HepG2 (cell line): ENCODE results near the gene ICAM3. TPM values are rescaled to one million over a fixed set of nuclear protein-coding genes. Genes with fewer than 3 reads are reported as not detected.
A peak's percentile ranks its signal among the peaks of the same experiment; 100 is the strongest.

Experiments used
- AGO2 ChIP-seq: fragments of 200-400 bp; formaldehyde crosslinking; optimal IDR thresholded peaks from 2 replicates; pipeline ENCODE3; 2017; ENCODE audit warnings: mild to moderate bottlenecking, low read depth, low read length, moderate library complexity
- DR1 ChIP-seq: sonication (generic); formaldehyde crosslinking; IDR thresholded peaks from 2 replicates; pipeline ENCODE4 v1.8.0; 2021; ENCODE audit warnings: mild to moderate bottlenecking, missing genetic modification reagents, inconsistent platforms
- HIVEP1 ChIP-seq: sonication (generic); formaldehyde crosslinking; IDR thresholded peaks from 2 replicates; pipeline ENCODE4 v1.4.0; 2020; ENCODE audit warnings: mild to moderate bottlenecking, missing genetic modification reagents
- HOXA3 ChIP-seq: sonication (generic); formaldehyde crosslinking; IDR thresholded peaks from 2 replicates; pipeline ENCODE4 v1.5.0; 2020; ENCODE audit warnings: missing genetic modification reagents
- KDM6A ChIP-seq: IDR thresholded peaks from 2 replicates; pipeline ENCODE4 v1.6.1; 2016; ENCODE audit warnings: low read depth
- NFE2L2 ChIP-seq: fragments of 150-350 bp; IDR thresholded peaks from 2 replicates; pipeline ENCODE4 v1.6.1; 2014; ENCODE audit warnings: low read length
- RCOR2 ChIP-seq: IDR thresholded peaks from 2 replicates; pipeline ENCODE4 v1.6.1; 2016; ENCODE audit warnings: missing biosample characterization, missing genetic modification reagents
- ZBTB1 ChIP-seq: sonication (generic); formaldehyde crosslinking; IDR thresholded peaks from 2 replicates; pipeline ENCODE4 v1.4.0; 2020; ENCODE audit warnings: missing genetic modification reagents, borderline replicate concordance
- ZBTB42 ChIP-seq: sonication (generic); formaldehyde crosslinking; IDR thresholded peaks from 2 replicates; pipeline ENCODE4 v1.5.0; 2020; ENCODE audit warnings: mild to moderate bottlenecking, missing genetic modification reagents
- ZIK1 ChIP-seq: sonication (generic); formaldehyde crosslinking; IDR thresholded peaks from 2 replicates; pipeline ENCODE4 v1.5.0; 2020; ENCODE audit warnings: mild to moderate bottlenecking, low read depth, missing genetic modification reagents, borderline replicate concordance
- ZNF33B ChIP-seq: sonication (generic); formaldehyde crosslinking; IDR thresholded peaks from 2 replicates; pipeline ENCODE4 v1.5.1; 2020; ENCODE audit warnings: mild to moderate bottlenecking, missing genetic modification reagents
- polyA plus RNA-seq, 8 experiments: library from polyadenylated mRNA; depleted of rRNA in 3 of 8; stranded (reverse) in 7 of 8; unstranded in 1 of 8; fragments of >200 nt; fragmentation: Illumina TruSeq in 4 of 8; extraction: Trizol in 4 of 8; gene quantifications; 2 replicates each; pipeline versions ENCODE4 v1.2.1 to v1.2.3, GENCODE V29; 2011 to 2016; ENCODE audit warnings: low read depth in 4 of 8, missing spikeins in 1 of 8, mixed read lengths in 1 of 8; ENCODE audit not compliant: insufficient read depth in 1 of 8
- total RNA-seq, 5 experiments: library from RNA; depleted of rRNA; stranded (reverse); fragments of >200 nt; fragmentation: Illumina TruSeq; extraction: Trizol; gene quantifications; 2 replicates each; pipeline ENCODE4 v1.2.3, GENCODE V29; 2016; ENCODE audit warnings: low read depth in 1 of 5
- TF ChIP-seq, protein P1 (sequence below): sonication (generic); formaldehyde crosslinking; conservative IDR thresholded peaks from 2 replicates; pipeline ENCODE4 v1.5.0; 2020; ENCODE audit warnings: missing genetic modification reagents
- TF ChIP-seq, protein P2 (sequence below): sonication (generic); formaldehyde crosslinking; IDR thresholded peaks from 2 replicates; pipeline ENCODE4 v1.5.0; 2020; ENCODE audit warnings: mild to moderate bottlenecking, missing genetic modification reagents, borderline replicate concordance
- TF ChIP-seq, protein P3 (sequence below): sonication (generic); formaldehyde crosslinking; IDR thresholded peaks from 2 replicates; pipeline ENCODE4 v1.4.0; 2020; ENCODE audit warnings: mild to moderate bottlenecking, low read depth, missing genetic modification reagents

The ICAM3 gene
- total and polyA plus RNA-seq, 2 of the 13 experiments (the other 11 are each of a cell fraction or from before 2014, with no cell fraction given) = 14.1 to 21.0 TPM

DNA sequence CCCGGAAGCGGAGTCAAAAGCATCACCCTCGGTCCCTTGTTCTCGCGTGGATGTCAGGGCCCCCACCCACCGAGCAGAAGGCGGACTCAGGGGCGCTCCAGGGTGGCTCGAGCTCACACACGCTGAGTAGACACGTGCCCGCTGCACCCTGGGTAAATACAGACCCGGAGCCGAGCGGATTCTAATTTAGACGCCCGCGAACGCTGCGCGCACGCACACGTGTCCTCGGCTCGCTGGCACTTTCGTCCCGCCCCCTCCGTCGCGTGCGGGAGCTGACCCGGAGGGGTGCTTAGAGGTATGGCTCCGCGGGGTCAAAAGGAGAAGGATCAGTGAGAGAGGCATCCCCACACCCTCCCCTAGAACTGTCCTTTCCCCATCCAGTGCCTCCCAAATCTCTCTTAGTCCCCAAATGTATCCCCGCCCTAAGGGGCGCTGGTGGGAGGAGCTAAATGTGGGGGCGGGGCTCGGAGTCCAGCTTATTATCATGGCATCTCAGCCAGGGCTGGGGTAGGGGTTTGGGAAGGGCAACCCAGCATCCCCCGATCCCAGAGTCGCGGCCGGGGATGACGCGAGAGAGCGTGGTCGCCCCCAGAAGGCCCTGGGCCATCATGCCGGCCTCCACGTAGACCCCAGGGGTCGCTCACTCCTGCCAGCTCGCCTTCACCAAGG lies 50.1 kb downstream of the ICAM3 start (continued):
- TF ChIP-seq ZIK1 (CRISPR knock-in tag) (peak; percentile 64; the same call in 1 of the 2 replicates), RCOR2 (CRISPR knock-in tag) (no peak), NFE2L2 (no peak), ZBTB42 (no peak), HOXA3 (CRISPR knock-in tag) (peak; percentile 67; the same call in 1 of the 2 replicates), KDM6A (CRISPR knock-in tag) (0 out of 2 replicates have a peak, but pooled peaks have one; percentile 26), HIVEP1 (peak; percentile 66), AGO2 (no peak), ZBTB1 (no peak), DR1 (no peak), ZNF33B (CRISPR knock-in tag) (no peak)
- TF ChIP-seq, protein P1, sequence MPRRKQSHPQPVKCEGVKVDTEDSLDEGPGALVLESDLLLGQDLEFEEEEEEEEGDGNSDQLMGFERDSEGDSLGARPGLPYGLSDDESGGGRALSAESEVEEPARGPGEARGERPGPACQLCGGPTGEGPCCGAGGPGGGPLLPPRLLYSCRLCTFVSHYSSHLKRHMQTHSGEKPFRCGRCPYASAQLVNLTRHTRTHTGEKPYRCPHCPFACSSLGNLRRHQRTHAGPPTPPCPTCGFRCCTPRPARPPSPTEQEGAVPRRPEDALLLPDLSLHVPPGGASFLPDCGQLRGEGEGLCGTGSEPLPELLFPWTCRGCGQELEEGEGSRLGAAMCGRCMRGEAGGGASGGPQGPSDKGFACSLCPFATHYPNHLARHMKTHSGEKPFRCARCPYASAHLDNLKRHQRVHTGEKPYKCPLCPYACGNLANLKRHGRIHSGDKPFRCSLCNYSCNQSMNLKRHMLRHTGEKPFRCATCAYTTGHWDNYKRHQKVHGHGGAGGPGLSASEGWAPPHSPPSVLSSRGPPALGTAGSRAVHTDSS (CRISPR knock-in tag) = no peak
- TF ChIP-seq, protein P2, sequence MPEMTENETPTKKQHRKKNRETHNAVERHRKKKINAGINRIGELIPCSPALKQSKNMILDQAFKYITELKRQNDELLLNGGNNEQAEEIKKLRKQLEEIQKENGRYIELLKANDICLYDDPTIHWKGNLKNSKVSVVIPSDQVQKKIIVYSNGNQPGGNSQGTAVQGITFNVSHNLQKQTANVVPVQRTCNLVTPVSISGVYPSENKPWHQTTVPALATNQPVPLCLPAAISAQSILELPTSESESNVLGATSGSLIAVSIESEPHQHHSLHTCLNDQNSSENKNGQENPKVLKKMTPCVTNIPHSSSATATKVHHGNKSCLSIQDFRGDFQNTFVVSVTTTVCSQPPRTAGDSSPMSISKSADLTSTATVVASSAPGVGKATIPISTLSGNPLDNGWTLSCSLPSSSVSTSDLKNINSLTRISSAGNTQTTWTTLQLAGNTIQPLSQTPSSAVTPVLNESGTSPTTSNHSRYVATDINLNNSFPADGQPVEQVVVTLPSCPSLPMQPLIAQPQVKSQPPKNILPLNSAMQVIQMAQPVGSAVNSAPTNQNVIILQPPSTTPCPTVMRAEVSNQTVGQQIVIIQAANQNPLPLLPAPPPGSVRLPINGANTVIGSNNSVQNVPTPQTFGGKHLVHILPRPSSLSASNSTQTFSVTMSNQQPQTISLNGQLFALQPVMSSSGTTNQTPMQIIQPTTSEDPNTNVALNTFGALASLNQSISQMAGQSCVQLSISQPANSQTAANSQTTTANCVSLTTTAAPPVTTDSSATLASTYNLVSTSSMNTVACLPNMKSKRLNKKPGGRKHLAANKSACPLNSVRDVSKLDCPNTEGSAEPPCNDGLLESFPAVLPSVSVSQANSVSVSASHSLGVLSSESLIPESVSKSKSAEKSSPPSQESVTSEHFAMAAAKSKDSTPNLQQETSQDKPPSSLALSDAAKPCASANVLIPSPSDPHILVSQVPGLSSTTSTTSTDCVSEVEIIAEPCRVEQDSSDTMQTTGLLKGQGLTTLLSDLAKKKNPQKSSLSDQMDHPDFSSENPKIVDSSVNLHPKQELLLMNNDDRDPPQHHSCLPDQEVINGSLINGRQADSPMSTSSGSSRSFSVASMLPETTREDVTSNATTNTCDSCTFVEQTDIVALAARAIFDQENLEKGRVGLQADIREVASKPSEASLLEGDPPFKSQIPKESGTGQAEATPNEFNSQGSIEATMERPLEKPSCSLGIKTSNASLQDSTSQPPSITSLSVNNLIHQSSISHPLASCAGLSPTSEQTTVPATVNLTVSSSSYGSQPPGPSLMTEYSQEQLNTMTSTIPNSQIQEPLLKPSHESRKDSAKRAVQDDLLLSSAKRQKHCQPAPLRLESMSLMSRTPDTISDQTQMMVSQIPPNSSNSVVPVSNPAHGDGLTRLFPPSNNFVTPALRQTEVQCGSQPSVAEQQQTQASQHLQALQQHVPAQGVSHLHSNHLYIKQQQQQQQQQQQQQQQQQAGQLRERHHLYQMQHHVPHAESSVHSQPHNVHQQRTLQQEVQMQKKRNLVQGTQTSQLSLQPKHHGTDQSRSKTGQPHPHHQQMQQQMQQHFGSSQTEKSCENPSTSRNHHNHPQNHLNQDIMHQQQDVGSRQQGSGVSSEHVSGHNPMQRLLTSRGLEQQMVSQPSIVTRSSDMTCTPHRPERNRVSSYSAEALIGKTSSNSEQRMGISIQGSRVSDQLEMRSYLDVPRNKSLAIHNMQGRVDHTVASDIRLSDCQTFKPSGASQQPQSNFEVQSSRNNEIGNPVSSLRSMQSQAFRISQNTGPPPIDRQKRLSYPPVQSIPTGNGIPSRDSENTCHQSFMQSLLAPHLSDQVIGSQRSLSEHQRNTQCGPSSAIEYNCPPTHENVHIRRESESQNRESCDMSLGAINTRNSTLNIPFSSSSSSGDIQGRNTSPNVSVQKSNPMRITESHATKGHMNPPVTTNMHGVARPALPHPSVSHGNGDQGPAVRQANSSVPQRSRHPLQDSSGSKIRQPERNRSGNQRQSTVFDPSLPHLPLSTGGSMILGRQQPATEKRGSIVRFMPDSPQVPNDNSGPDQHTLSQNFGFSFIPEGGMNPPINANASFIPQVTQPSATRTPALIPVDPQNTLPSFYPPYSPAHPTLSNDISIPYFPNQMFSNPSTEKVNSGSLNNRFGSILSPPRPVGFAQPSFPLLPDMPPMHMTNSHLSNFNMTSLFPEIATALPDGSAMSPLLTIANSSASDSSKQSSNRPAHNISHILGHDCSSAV (CRISPR knock-in tag) = no peak
- TF ChIP-seq, protein P3, sequence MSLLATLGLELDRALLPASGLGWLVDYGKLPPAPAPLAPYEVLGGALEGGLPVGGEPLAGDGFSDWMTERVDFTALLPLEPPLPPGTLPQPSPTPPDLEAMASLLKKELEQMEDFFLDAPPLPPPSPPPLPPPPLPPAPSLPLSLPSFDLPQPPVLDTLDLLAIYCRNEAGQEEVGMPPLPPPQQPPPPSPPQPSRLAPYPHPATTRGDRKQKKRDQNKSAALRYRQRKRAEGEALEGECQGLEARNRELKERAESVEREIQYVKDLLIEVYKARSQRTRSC = no peak
